ENCODE data around the gene NPR3.

NPR3 gene

DNA sequence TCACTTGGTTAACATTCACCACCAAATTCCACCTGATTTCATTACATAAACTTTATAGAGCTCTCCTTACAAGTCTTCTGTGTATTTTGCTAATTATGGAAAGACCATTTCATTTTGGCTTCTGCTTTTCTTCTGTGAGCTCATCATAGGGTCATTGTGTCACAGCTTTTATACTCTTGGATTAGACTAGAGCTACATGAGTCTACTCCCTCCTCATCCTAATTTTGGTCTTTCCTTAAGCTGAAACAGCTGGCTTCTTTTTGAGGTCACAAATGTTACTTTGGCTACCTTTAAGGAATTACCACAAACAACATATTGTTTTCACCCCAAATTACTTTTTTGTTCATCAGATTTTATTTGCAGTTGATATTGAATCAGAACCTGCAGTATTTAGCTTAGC is 103.0 kb downstream of the NPR3 start:
- no peak for DNase-seq

DNA sequence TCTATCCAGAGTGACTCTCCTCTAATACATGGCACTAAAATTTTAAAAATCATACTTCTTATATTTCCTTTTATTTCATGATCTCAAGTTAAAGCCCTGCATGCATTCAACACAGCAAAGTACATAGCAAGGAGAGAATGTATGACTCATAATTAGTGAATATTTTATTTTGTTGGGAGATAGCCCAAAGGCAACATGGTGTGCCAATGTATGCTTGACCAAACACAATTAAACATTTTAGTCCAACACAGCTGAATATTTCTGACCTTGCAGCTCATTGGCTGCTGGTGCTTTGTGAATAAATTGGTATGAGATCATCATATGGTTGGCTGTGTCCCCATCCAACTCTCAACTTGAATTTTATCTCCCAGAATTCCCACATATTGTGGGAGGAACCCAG is 103.5 kb downstream of the NPR3 start:
- DNase-seq: no peak

DNA sequence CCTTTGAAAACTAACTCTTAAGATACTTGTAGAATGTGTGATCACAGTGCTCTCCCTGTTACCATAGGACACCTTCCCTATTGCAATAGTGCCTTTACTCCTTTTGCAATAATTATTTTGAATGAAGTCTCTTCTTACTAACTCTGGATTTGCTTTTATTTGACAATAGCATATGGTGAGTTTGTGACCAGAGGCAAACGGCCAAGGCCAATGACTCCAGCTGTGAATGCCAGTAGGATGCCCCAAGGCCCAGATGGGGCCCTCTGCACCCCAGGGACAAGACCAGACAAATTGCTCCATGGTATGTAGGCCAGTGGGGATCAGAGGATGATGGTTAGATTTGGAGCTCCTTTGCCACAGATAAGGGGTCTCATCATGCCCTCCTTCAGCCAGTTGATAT is 116.9 kb downstream of the NPR3 start:
- no peak for DNase-seq

DNA sequence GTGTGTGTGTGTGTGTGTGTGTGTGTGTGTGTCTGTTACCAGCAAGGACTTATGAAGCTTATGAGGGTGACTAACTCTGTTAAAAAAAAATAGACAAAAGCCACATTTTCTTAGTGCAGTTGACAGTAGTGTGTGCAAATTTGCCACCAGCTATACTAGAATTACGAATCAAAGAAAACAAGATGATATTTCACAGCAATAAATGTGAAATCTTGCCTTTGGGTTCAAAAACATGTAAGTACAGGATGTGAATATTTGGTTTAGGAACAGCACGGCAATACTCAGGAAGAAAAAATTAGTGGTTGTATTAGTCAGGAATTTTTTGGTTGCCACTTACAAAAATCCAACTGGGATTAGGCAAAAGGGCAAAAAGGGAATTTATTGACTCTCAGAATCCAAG is 117.4 kb downstream of the NPR3 start:
- DNase-seq: no peak

DNA sequence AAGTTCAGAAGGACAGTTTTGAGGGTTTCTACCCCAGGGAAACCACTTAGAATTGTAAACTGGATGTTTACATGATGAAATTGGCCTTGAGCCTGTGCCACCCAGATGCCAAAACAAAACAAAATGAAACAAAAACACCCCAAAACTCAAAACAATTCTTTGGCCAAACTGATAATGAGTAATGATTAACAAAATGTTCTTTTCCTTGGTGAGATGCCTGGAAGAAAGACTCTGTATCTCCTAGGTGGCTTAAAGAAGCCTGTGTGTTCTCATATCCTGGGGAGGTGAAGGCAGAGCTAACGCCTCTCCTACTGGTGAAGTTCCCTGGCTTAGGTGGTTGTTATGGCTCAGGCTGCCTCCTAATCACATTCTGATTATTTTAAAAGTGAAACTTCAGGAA is 120.5 kb downstream of the NPR3 start:
- DNase-seq: no peak

DNA sequence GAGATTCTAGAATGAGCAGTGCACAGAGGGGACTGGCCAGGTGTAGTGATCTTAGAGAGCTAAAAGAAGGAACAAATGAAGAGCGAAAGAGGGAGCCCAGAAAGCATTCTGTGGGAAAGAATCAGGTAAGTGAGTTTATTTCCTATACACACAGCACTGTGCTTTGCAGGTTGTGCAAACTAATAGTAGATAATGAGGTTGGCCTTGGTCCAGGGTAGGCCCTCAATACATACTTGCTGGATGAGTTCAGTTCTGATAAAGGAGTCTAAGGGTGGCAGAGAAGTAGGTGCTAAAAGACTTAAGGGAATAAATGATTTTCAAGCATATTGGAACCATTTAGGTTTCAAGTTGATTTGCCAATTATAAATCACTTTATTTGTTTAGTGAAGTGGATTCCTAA is 122.0 kb downstream of the NPR3 start:
- DNase-seq: no peak

DNA sequence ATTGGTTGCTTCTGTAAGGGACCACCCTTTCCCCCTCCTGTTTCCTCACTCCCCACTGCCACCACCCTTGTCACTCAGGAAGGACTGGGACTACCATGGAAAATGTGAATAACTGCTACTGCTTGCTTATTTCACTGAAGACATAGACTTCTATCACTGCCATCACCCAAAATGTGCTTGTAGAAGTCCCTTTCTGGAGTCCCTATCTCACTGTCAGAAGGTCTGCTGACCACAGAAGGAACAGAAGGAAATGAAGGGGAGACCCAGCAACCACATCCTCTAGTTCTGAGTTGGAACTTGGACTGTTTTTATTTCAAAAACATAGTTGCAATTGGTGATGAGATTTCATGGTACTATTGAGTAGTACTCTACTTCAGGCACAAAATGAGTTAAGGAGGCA is 122.5 kb downstream of the NPR3 start:
- no peak for DNase-seq

DNA sequence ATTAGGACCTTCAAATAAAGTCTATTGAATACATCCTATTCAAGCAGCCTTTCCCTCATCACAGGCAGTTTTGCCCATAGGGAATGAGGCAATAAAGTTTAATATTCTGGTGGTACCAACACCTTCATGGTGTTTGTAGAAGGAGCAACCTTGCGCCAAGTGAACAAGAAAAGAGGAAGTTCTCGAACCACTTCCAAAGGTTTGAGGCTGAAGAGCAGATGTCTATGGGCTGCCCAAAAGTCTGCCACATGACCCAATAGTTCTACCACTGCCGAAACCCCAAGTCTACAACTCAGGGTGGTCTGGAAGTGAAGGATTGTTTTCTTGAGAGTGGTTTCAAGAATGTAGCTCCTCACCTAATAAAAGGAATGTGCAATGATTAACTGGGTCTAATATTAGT is 123.1 kb downstream of the NPR3 start:
- no peak for DNase-seq

DNA sequence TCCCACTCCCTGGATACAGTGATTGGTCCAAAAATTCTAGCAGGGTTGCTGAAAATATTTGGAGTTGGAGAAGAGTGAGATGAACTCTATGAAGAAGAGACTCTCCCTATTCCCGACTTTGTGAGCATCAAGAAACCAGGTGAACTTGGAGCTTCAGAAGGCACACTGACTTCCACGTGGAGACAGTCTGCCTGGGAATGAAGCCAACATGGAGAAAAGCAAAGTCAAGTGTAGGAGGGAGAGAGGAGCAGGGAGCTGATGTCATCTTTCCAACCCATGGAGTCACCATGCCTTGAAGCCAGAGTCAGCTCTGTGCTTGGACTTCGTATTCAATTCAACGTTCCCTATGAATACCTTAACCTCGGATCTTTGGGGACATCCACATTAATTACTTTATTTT is 125.1 kb downstream of the NPR3 start:
- no peak for DNase-seq

DNA sequence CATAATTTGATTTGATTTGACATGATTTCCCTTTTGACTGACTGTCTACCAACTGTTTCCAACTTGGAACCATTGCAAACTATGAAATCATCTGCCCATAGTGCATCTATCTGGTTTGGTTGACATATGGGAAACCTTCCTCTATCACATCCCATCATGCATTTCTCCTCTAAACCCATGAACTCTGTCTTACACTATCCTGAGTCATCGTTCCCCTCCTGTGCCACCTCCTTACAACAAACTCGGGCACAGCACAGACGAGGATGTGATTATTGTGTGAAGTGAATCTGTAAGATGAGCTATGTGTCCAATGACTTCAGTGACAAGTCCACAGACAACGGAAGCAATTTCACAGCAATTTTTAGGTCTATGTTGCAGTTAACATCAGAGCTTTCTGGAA is 126.1 kb downstream of the NPR3 start:
- no peak for DNase-seq

DNA sequence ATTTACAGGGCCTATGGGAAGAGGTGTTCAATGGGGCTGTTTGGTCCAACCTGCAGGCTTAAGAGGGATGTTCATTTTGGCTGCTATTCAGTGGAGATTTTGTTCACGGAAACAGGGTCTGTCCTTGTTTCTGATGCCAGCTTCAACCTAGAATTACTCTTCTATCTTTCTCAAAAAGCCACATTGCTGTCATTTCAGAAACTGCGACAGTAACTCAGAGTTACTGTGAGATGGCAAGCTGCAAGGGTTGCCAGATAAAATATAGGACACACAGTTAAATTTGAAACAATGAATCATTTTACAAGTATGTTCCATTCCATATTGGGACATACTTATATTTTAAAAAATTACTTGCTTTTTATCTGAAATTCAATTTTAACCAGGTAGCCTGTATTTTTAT is 128.0 kb downstream of the NPR3 start:
- no peak for DNase-seq

DNA sequence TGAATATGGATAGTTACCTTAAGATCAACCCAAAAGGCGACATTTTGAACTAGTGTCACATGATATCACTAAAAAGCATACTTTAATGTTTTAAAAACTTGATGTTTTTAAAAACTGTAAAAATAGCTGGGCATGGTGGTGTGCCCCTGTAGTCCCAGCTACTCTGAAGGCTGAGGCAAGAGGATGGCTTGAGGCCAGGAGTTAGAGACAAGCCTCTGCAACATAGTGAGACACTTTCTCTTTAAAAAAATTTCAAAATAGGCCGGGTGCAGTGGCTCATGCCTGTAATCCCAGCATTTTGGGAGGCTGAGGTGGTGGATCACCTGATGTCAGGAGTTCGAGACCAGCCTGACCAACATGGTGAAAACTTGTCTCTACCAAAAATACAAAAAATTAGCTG is 129.5 kb downstream of the NPR3 start:
- no peak for DNase-seq
